Body of pancreas (tissue), 4 donors: ENCODE measurements around the gene ZNF200. TPM values are rescaled to one million over a fixed set of nuclear protein-coding genes. Genes with fewer than 3 reads are reported as not detected.
A peak's percentile ranks its signal among the peaks of the same experiment; 100 is the strongest.

Source experiments
- ATAC-seq: fragments of 150-250 bp; one replicate; pipeline ENCODE4 v1.9.1; 2016
- DNase-seq, 4 donors: peaks; one replicate each; pipeline ENCODE4 v3.0.0-alpha.2; 2019
- H3K27ac ChIP-seq, 4 donors: fragments of 200-600 bp; sonication (generic); 1 replicate in 3 of 4; 2 replicates in 1 of 4; pipeline versions ENCODE4 v1.5.1 to v1.6.1; 2016 to 2019; ENCODE audit warnings: mild to moderate bottlenecking in 1 of 4, mixed read lengths in 1 of 4, moderate library complexity in 1 of 4
- H3K27me3 ChIP-seq, 2 donors: fragments of 200-600 bp; sonication (generic); one replicate each; pipeline ENCODE4 v1.6.0; 2016; ENCODE audit warnings: mild to moderate bottlenecking in 1 of 2
- H3K36me3 ChIP-seq, 2 donors: fragments of 200-600 bp; sonication (generic); replicated peaks in 1 of 2; 2 replicates each; pipeline ENCODE4 v1.5.1; 2016; ENCODE audit warnings: low read depth in 2 of 2; ENCODE audit not compliant: insufficient read depth in 1 of 2
- H3K4me1 ChIP-seq: fragments of 200-600 bp; sonication (generic); one replicate; pipeline ENCODE4 v1.6.0; 2016
- H3K4me3 ChIP-seq, 2 donors: fragments of 200-600 bp; sonication (generic); 1 replicate in 1 of 2; 2 replicates in 1 of 2; pipeline ENCODE4 v1.5.1; 2016 to 2019
- H3K9me3 ChIP-seq, 3 donors: fragments of 200-600 bp; sonication (generic); 1 replicate in 2 of 3; 2 replicates in 1 of 3; pipeline ENCODE4 v1.5.1; 2016
- POLR2A ChIP-seq, 3 donors: fragments of 450-650 bp; IDR thresholded peaks; one replicate each; pipeline ENCODE4 v1.6.1; 2016; ENCODE audit warnings: antibody characterized with exemption in 3 of 3, mild to moderate bottlenecking in 2 of 3
- WGBS, 2 donors: methylation state at CpG; one replicate each; pipeline ENCODE4 v1.1.5; 2017; 5-methylcytosine and 5-hydroxymethylcytosine counted together
- intact Hi-C: fragments of 100-400 bp; cut with DNase I; formaldehyde crosslinking; loops from one replicate; pipeline ENCODE4 v1.15.1; 2023
- total RNA-seq, 2 donors: library from RNA; depleted of rRNA; stranded (reverse); fragments of >200 nt; gene quantifications; one replicate each; pipeline ENCODE4 v1.1.0, GENCODE V29; 2016
- TF ChIP-seq, protein P1 (sequence below), 7 experiments: fragments of 450-650 bp in 4 of 7; fragments of 200-600 bp in 3 of 7; sonication (generic) in 3 of 7; IDR thresholded peaks; one replicate each; pipeline ENCODE4 v1.5.1; 2016 to 2019; ENCODE audit warnings: antibody characterized with exemption in 7 of 7

The ZNF200 gene
- total RNA-seq, 2 donors from 2014 or later = 2.0 to 7.0 TPM

DNA sequence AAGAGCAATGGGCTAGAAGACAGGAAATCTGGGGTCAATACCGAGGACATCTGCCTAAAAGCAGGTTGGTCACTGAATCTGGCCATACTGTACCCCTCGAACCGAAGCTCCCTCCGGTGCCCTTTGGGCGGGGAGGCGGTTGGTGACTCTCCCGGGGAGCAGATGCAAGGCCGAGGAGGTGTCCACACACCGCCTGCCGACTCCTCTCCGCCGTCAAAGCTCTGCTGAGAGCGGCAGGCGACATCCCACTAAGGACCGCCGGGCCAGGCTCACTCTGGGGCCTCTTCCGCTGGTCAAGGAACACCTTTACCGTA, 458 bp downstream of the ZNF200 start:
- Histone ChIP-seq H3K9me3 (peaks cover 0 to 6% (median 0%) of the 10 kb centered on the region in 3 donors), H3K27ac (peak overlapping the region; percentile 77 to 94 (median 83)), H3K4me3 (peak overlapping the region; percentile 89 to 93), H3K4me1 (peaks cover 12% of the 10 kb centered on the region), H3K36me3 (peaks cover 13 to 16% of the 10 kb centered on the region in 2 donors), H3K27me3 (no peaks in the 10 kb centered on the region)
- intact Hi-C loops = no loop called here
- WGBS, 2 donors = 2 to 4% methylated on average over 4 to 18 of the region's 18 CpGs
- no peak for TF ChIP-seq POLR2A (IDR thresholded peaks at IDR 0.05)
- TF ChIP-seq, protein P1, sequence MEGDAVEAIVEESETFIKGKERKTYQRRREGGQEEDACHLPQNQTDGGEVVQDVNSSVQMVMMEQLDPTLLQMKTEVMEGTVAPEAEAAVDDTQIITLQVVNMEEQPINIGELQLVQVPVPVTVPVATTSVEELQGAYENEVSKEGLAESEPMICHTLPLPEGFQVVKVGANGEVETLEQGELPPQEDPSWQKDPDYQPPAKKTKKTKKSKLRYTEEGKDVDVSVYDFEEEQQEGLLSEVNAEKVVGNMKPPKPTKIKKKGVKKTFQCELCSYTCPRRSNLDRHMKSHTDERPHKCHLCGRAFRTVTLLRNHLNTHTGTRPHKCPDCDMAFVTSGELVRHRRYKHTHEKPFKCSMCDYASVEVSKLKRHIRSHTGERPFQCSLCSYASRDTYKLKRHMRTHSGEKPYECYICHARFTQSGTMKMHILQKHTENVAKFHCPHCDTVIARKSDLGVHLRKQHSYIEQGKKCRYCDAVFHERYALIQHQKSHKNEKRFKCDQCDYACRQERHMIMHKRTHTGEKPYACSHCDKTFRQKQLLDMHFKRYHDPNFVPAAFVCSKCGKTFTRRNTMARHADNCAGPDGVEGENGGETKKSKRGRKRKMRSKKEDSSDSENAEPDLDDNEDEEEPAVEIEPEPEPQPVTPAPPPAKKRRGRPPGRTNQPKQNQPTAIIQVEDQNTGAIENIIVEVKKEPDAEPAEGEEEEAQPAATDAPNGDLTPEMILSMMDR (IDR thresholded peaks at IDR 0.05) = no peak
- no peak for DNase-seq
- no peak for ATAC-seq

DNA sequence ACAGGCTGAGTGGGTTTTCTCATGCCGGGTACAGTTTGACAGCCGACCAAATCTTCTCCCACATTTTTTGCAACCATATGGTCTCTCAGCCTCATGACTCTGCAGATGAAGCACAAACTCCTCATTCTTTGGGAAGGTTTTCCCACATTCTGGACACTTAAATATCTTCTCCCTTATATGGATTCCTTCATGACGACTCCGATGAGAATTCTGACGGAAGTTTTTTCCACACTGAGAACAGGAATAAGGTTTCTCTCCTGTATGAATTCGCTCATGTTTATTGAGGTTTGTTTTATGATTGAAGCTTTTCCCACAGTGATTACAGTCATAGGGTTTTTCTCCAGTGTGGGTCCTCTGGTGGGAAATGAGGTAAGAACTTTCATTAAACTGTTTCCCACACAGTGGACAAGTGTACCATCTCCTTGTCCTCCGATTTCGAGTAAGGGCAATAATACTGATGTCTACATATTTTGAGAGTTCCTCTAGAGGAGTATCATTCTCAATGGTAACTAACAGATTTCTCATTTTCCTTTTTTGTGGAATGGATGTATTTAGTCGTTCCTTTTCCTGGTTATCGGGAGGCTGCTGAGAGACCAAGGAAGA, 10.9 kb downstream of the ZNF200 start:
- intact Hi-C loops = loop anchor here (10.0 kb wide), 1 partner anchor 91 kb away; no protein-coding TSS in a partner anchor
- 92 to 94% methylated on average over 10 of the region's 10 CpGs for WGBS, 2 donors
- peaks cover 0 to 53% (median 0%) of the 10 kb centered on the region in 3 donors for H3K9me3 ChIP-seq
- H3K36me3 ChIP-seq = peaks cover 10 to 13% of the 10 kb centered on the region in 2 donors
- H3K4me1 ChIP-seq = no peaks in the 10 kb centered on the region
- H3K27ac ChIP-seq = no peak overlapping the region
- no peaks in the 10 kb centered on the region for H3K27me3 ChIP-seq
- H3K4me3 ChIP-seq = no peak overlapping the region
- DNase-seq (no peak), ATAC-seq (no peak)
- TF ChIP-seq, protein P1 (IDR thresholded peaks at IDR 0.05) = no peak
- no peak for TF ChIP-seq POLR2A (IDR thresholded peaks at IDR 0.05)

DNA sequence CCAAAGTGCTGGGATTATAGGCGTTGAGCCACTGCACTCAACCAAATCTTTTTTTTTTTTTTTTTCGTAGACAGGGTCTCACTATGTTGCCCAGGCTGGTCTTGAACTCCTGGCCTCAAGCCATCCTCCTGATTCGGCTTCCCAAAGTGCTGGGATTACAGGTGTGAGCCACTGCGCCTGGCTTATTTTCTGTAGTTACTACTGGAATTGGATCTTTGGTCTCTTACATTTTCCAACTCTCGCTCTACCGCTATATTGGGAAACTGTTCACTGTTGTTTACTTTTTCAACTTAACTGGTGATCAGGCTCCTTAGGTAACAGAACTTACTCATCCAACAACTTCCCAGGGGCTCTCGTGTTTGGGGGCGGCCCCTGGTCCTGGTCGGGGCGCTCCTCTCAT, 14.1 kb downstream of the ZNF200 start:
- Histone ChIP-seq H3K9me3 (peaks cover 0 to 46% (median 0%) of the 10 kb centered on the region in 3 donors), H3K4me3 (no peak overlapping the region), H3K4me1 (no peaks in the 10 kb centered on the region), H3K27ac (no peak overlapping the region), H3K36me3 (peaks cover 8 to 13% of the 10 kb centered on the region in 2 donors), H3K27me3 (no peaks in the 10 kb centered on the region)
- ATAC-seq (no peak), DNase-seq (no peak)
- intact Hi-C loops = loop anchor here (10.0 kb wide), 1 partner anchor 94 kb away; no protein-coding TSS in a partner anchor
- TF ChIP-seq, protein P1 (IDR thresholded peaks at IDR 0.05) = no peak
- TF ChIP-seq POLR2A (IDR thresholded peaks at IDR 0.05) = no peak
- WGBS, 2 donors = 75 to 79% methylated on average over 10 of the region's 10 CpGs

DNA sequence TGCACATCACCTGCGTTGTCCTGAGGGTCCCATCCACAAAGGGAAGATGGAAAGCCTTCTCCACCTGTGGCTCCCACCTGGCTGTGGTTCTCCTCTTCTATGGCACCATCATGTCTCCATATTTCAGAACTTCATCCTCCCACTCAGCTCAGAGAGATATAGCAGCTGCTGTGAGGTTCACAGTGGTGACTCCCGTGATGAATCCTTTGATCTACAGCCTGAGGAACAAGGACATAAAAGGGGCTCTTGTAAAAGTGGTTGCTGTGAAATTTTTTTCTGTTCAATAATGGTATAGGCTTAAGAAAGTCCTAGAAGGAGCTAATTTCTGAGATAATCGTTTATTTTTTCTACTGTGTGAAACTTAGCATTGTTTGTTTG, 18.7 kb downstream of the ZNF200 start:
- TF ChIP-seq, protein P1 (IDR thresholded peaks at IDR 0.05) = no peak
- TF ChIP-seq POLR2A (IDR thresholded peaks at IDR 0.05) = no peak
- H3K36me3 ChIP-seq = no peaks in the 10 kb centered on the region
- H3K27ac ChIP-seq = no peak overlapping the region
- H3K27me3 ChIP-seq = no peaks in the 10 kb centered on the region
- H3K9me3 ChIP-seq = peaks cover 0 to 6% (median 0%) of the 10 kb centered on the region in 3 donors
- no peaks in the 10 kb centered on the region for H3K4me1 ChIP-seq
- 32 to 43% methylated on average over 3 of the region's 3 CpGs for WGBS, 2 donors
- no peak overlapping the region for H3K4me3 ChIP-seq
- intact Hi-C loops = no loop called here
- no peak for DNase-seq
- ATAC-seq = no peak
